Gastrocnemius medialis (tissue), 4 donors: ENCODE data around the gene S1PR3.

ENCODE experiments used
- CTCF ChIP-seq, 5 experiments: fragments of 450-650 bp in 3 of 5; fragments of 200-600 bp in 2 of 5; sonication (generic) in 2 of 5; IDR thresholded peaks in 4 of 5; conservative IDR thresholded peaks in 1 of 5; 1 replicate in 4 of 5; 2 replicates in 1 of 5; pipeline ENCODE4 v1.5.1; 2016 to 2019; ENCODE audit warnings: antibody characterized with exemption in 5 of 5, mild to moderate bottlenecking in 3 of 5, moderate library complexity in 3 of 5
- POLR2A ChIP-seq, 2 donors: fragments of 450-650 bp; IDR thresholded peaks; one replicate each; pipeline ENCODE4 v1.6.1; 2017; ENCODE audit warnings: antibody characterized with exemption in 2 of 2, mild to moderate bottlenecking in 2 of 2, moderate library complexity in 2 of 2

GRCh38 chr9:89008055-89008743 is 16.9 kb downstream of the S1PR3 start:
- TF ChIP-seq POLR2A (IDR thresholded peaks at IDR 0.05) (no peak), CTCF (IDR thresholded peaks at IDR 0.05 in 4 of 5, conservative IDR thresholded peaks at IDR 0.05 in 1 of 5) (no peak)
